HG02884 (cell line): Measurements from ENCODE around the gene KAT2A.

Experiments used
- ATAC-seq: cut with Tn5 transposase; IDR thresholded peaks from one replicate; pipeline ENCODE4 v1.9.1; 2021; ENCODE audit warnings: mild to moderate bottlenecking, moderate library complexity; ENCODE audit not compliant: unreplicated experiment

Gene KAT2A

GRCh38 chr17:42096360-42097111 lies 24.6 kb downstream of the KAT2A start:
- ATAC-seq = no peak

DNA sequence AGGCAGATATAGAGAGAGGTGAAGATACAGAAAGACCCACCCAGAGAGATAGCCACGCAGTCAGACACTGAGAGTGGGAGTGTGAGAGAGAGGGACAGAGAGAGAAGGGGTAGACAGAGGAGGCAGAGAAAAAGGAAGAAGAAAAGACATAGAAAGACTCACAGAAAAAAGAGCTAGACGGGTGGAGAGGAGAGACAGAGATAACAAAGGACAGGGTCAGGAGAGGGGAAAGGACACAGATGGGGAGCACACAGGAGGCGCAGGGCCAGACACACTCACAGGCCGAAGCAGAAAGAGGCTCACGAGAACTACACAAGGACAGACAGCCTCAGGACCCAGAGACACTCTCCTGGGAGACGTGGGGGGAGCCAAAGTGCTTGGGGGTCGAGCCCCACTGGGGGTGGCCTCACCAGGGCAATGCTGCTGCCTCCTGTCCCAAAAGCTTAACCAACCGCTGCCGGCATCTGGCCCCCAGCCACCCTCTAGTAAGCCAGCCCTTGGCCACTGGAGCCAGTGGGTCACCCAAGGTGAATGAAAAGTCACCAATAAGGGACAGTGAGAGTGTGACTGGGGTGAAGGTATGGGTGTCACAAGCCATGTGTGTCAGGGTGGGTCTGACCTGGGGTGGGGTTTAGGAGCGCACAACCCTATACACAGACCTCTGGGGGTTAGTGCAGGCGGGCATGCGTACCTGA lies 26.6 kb downstream of the KAT2A start:
- ATAC-seq = no peak

DNA sequence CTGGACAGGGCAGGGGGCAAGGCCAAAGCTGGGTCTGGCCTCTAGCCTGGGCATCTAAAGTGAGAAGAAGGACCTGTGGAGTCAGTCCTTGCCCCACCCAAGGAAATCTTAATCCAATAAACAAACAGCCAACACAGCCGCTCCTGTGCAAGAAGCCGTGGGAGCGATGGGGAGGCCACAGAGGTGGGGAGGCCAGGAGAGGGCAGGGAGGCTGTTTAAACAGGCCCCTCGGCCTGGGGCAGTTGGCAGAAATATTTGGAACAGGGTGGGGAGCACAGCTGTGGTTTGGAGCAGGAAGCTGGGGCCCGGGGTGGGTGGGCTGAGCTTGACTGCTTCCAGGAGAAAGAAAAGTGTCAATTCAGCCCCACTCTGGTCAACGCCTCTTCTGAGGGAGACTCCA lies 28.2 kb downstream of the KAT2A start:
- no peak for ATAC-seq

DNA sequence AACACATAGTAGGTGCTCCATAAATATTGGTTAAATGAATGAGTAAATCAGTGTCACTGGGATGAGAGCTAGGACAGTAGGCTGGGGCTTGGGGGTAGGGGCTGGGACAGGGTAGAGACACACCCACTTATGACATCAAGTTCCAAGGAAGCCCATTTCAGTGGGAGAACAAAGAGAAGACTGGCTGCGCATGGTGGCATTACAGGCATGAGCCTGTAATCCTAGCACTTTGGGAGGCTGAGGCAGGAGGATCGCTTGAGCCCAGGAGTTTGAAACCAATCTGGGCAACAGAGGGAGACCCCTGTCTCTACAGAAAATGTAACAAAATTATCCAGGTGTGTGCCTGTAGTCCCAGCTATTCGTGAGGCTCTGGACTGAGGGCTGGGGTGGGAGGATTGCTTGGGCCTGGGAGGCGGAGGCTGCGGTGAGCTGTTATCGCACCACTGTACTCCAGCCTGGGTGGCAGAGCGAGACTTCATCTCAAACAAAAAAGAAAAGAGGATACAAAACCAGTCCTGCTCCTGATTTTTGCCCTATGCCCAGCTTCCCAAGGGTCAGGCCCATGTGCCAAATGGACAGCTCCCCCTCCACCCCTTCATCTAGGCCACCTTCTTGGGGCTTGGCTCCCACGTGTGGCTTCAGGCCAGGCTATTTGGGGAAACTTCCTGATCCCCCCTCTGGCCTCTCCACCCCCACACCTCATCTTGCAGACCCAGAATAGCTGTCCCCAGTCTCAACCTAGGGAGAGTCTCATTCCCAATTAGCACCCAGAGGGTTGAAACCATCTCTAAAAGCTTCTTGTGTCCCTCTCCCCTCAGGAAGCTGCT lies 30.0 kb downstream of the KAT2A start:
- no peak for ATAC-seq

DNA sequence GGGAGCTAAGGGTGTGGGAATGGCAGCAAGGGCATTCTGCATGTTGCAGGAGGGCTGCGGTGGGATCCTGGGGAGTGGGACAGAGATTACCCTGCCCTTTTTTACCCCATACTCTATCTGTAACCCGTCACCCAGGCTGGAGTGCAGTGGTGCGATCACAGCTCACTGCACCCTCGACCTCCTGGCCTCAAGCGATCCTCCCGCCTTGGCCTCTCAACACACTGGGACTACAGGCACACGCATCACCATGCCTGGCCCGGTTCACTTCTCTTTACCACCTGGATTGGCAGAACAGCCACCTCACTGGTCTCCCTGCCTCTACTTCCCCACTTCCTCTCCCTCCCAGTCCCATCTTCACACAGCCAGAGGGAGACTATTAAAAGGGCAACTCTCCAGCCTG lies 32.4 kb downstream of the KAT2A start:
- no peak for ATAC-seq

GRCh38 chr17:42087736-42088705 lies 33.1 kb downstream of the KAT2A start:
- ATAC-seq = no peak

- no peak for ATAC-seq
Observed at GRCh38 chr17:42087042-42087701, 34.0 kb downstream of the KAT2A start.

- no peak for ATAC-seq
Observed at GRCh38 chr17:42081516-42082129, 39.5 kb downstream of the KAT2A start.

DNA sequence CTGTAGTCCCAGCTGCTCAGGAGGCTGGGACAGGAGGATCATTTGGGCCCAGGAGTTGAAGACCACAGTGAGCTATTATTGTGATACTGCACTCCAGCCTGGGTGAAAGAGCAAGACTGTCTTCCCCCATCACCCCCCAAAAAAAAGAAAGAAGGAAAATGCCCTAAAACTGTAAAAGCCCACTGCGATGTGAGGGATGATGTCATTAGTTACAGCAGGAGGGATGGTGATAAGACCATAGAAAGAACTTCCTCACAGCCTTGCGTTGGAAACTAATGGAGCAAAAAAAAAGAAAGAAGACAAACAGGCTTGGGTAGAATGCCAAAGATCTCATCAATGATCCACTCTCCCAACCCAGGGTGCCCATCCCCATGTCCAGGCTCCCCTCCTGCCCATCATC lies 41.6 kb downstream of the KAT2A start:
- ATAC-seq = no peak

GRCh38 chr17:42078396-42079043 lies 42.6 kb downstream of the KAT2A start:
- ATAC-seq = no peak

DNA sequence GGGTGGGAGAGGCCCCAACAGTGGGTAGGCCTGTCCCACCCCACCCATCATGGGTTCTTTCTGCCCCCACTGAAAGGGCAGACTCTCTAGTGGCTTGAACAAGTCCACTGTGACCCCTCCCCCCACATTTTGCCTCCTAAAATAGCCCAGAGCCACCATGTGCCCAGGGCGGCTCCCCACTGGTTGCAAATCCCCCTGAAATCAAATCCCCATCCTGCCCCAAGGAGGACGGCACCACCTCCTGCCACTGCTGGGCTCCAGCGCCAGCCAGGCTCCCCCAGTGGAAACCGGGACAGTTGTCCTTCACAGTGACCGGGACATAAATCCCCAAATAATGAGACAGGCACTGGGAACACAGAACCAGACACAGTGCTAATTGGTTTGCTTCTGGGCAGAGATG lies 43.4 kb downstream of the KAT2A start:
- ATAC-seq = no peak

- no peak for ATAC-seq
Observed at GRCh38 chr17:42076797-42077559, 44.2 kb downstream of the KAT2A start.

DNA sequence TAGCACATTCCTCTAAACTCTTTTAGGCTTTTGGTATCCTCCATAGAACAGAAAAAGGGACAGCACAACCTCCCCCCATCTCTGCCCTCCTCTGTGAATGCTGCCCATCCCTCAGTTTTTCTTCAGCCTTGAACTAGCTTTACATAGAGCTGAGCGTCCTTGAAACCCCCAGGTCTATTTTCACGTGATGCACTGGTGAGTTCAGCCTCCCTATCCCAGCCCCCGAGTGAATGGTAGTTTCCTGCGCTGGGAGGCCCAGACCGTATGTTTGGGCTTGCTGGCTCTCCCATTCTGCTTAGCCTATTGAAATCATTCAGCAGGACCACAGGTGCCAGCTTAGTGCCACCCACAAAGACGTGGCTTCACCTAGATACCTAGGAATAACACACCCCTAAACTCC lies 45.4 kb downstream of the KAT2A start:
- ATAC-seq = no peak

DNA sequence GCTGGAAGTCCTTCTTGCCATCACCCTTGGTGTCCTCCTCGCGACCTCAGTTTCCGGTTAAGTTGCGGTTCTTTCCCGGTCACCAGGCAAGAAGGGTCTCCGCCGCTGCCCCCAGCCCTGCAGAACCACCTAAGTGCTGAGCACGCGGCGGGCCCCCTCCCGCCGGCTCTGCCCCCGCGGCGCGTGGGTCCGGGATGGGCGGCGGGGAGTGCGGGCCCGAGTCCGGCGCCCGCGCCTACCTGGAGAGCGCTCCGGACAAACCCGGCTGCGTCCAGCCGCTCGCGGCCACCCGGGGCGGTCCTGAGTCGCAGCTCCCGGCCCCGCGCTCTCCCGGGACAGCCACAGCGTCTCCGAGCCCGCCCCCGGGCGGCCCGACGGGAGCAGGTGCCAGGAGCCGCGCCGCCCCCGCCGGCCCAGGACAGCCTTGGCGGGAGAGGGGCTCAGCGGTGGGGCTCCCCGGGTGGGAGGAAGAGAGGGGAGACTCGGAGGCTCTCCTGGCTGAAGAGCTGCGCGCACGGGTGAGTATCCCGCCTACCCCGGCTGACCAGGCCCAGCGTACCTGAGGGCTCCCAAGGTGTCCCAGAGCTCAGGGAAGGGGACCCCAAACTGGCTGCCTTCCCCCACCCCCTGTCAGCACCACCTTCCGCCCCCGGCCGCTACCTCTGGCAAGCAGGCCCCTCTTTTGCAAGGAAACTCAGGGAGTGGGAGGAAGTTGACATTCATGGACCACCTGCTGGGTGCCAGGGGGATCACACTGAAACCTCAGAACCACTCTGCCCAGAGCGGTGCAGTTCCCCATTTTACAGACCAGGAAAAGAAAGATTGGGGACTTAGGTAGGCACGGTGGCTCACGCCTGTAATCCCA lies 48.6 kb downstream of the KAT2A start:
- no peak for ATAC-seq

GRCh38 chr17:42071810-42072209 lies 49.4 kb downstream of the KAT2A start:
- no peak for ATAC-seq

- no peak for ATAC-seq
Observed at GRCh38 chr17:42068979-42069378, 52.2 kb downstream of the KAT2A start.

- ATAC-seq = no peak
Observed at GRCh38 chr17:42067371-42068091, 53.6 kb downstream of the KAT2A start.
